ENCODE measurements around the gene CRMP1.

Gene CRMP1

DNA sequence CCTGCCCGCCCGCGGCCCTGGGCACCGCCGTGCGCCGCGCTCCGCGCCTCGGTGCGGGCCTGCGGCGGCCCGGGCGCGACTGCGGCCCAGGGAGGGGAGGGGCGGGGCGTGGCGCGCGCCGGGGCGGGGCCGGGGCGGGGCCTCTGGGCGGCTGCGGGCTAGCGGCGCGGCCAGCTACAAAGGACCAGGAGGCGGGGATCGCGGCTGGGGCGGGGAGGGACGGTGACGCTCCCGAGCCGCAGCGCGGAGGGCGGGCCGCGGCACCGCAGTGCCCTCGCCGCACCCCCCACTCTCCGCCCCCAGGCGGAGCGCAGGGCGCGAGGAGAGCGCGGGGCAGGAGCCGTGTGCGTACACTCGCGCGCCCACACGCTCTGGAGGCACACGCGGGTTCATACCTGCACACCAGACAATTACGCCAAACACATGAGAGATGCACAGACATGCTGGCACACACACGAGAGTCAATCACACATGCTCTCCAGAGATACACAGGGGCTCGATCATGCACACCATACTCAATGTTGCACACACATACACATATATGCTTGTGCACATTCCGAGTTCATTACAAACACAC, at the start of gene CRMP1:
TSS of gene CRMP1 (minus strand) at position 83 of the 577 bp plus-strand sequence. CDS start 117 bp downstream, outside the sequence.
- DNase-seq: peak in 22 of 51 donors; percentile 13 to 65 (median 45)

- DNase-seq: no peak
Measured at GRCh38 chr4:5941601-5942000, 48.7 kb upstream of the CRMP1 start.

- no peak for DNase-seq
Measured at GRCh38 chr4:5940470-5941203, 47.8 kb upstream of the CRMP1 start.

DNA sequence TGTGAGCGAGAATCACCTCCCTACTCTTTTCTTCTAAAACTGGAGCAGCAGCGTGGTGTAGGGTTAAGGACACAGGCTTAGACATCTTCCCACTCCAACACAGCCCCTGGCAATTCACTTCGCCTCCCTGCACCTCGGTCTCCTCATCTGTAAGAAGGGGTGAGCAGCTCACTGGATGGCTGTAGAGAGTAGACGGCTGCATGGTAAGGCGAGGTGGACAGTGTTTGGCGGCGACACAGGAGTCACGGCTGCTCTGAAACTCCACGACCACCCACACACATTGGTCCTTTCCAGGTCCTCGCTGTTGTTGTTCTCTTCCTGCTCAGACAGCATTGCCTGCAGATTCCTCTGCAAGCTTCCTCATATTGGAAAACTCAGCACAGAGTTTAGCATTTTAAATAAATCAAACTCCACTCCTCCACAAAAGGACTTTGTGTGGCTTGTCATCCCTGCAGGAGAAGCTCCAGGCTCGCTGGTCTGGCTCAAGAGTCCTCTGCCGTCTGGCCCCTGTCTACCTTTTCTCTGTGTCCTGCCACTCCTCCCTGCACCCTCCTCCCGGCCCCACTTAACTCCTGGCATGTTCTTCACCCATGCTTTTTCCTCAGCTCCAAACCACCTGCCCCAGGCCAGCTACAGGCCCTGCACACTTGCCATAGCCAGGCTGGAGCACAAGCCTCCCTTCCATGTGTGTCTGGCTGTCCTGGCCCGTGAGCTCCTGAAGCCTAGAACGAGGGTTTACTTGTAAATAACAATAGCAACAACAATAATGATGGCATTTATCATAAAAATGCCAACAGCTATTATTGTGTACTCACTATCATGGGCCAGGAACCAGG, 41.3 kb upstream of the CRMP1 start:
- DNase-seq: no peak

GRCh38 chr4:5933116-5933515, 40.2 kb upstream of the CRMP1 start:
- DNase-seq: peak in 1 of 51 donors; percentile 29

- no peak for DNase-seq
Measured at GRCh38 chr4:5932035-5932568, 39.2 kb upstream of the CRMP1 start.

- no peak for DNase-seq
Measured at GRCh38 chr4:5931526-5931925, 38.6 kb upstream of the CRMP1 start.

- peak in 1 of 51 donors; percentile 5 for DNase-seq
Measured at GRCh38 chr4:5930876-5931275, 38.0 kb upstream of the CRMP1 start.

- no peak for DNase-seq
Measured at GRCh38 chr4:5930456-5930855, 37.6 kb upstream of the CRMP1 start.

- no peak for DNase-seq
Measured at GRCh38 chr4:5928844-5929420, 36.0 kb upstream of the CRMP1 start.

- DNase-seq: no peak
Measured at GRCh38 chr4:5928274-5928673, 35.4 kb upstream of the CRMP1 start.

DNA sequence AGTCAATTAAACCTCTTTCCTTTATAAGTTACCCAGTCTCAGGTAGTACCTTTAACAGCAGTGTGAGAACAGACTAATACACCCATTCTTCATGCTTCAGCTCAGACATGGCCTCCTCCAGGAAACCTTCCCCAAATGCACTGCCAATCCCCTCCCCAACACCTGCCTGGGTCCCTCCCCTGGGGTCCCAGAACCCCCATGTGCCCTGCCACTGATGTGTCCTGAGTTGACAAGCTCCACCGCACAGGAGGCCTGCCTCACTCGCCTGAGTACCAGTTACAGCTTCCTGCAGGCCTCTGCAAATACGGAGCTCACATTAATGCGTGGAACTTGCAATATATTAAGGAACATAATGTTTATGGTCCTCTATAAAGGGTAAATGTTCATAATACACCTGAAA, 34.9 kb upstream of the CRMP1 start:
- no peak for DNase-seq

DNA sequence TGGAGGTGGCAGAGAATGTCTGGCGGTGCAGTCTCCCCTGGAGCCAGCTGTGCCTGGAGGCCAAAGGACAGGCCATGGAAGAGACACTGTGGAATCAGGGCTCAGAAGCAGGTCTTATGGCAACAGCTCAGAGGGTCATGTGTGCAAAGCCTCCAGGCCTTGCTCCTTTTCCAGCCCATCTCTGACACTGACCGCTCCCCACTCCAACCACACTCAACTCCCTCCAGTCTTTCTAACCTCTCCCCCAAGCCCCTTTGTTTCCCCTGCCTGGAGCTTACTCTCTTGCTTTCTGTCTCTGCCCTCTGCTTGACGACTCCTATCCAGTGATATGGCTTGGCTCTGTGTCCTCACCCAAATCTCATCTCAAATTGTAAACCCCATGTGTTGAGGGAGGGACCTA, 34.2 kb upstream of the CRMP1 start:
- no peak for DNase-seq

DNA sequence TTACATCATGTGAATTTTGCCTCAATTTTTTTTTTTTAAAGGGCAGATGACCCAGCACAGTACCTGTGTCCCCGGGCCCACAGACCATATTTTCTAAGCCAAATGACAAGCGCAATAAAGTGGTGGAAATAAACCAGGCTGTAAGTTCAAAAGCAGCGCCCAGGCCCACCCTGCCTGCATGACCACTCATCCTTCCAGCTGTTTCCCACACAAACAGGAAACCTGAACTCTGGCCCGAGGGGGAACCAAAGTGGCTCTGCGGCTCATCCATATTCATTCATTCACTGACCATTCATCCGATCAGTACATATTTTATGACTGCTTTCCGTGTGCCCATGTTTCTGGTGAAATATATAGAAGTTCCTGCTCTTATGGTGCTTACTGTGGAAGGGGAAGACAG, 33.7 kb upstream of the CRMP1 start:
- no peak for DNase-seq

DNA sequence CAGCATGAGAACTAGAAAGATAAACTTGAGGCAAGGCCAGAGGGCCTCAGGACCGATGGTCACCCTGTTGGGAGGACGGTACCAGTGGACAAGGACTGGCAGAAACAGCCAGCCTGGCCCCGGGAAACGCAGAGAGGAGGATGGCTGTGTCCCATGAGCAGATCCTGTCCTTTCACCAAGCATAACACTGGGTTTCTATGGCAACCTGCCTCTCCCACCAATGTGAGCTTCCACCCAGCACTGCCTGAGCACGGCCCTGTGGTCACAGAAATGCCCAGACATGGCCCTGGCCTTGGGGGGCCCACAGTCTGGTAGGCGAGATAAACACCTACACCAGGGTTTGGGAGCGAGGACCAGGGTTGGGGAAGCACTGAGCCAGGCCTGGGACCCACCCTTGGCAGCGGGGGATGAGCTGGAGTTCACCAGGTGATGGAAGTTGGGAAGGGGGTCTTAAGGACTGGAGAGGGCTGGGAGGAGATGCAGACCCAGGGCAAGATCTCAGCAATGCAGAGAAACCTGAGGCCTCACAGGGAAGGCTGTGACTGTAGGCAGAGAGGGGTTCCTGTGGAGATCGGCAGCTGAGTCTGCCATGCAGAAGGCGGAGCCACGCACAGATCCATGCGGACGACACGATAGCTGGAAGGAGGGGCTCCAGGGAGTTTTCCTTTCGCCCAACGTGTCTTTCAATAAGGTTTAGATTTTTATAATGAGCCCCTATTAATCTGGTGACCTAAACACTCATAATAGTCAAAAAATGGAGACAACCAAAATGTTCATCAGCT, 32.7 kb upstream of the CRMP1 start:
- DNase-seq: no peak

GRCh38 chr4:5924461-5925125, 31.7 kb upstream of the CRMP1 start:
- no peak for DNase-seq

DNA sequence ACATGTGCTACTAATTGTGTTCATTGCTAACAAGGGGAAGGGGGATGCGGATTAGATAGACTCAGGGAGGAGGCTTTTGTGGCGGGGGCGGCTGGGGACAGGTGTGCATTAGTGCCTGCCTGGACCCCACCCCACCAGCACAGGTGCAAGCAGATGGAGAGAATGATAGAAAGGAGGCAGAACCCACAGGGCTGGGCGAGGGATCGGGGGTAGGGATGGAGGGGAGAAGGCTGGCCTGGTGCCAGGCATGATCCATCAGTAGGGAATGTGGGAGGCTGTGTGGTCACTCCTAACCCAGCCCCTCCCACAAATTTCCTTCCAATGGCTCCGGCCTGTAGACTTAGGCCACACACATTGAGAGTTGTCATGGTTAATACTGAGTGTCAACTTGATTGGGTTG, 30.5 kb upstream of the CRMP1 start:
- DNase-seq: no peak

DNA sequence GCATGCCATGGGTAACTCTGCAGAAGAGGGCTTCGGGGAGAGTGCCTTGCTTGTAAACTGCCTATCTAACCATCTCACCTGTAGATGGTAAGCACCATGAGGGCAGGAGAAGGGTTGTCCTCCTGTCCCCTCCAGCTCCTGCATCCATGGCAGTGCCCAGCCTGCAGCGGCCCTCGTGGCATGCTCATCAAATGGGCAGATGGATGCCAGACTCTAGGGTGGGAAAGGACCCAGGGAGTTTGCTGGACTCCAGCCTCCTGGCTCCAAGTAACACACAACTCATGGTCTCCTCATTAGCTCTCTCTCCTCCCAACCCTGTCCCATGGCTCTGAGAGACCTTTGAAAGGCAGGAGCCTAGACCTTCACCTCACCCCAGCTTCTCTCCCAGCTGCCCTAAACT, 29.7 kb upstream of the CRMP1 start:
- DNase-seq: no peak

- no peak for DNase-seq
Measured at GRCh38 chr4:5921981-5922380, 29.1 kb upstream of the CRMP1 start.
